Activated T-helper 2 cell treated with anti-CD3 and anti-CD28 coated beads, Interferon-gamma antibody, Interleukin-2, Interleukin-4, amounts not matched to agents 10 μg/mL and 5 μg/mL and 100 μg/mL, durations not matched to agents 14 hours and 24 hours and 36 hours (primary cell): ENCODE results near the gene SLC6A7. TPM values are rescaled to one million over a fixed set of nuclear protein-coding genes. Genes with fewer than 3 reads are reported as not detected.

Source experiments
- DNase-seq: peaks from one replicate; pipeline ENCODE4 v3.0.0; 2021; ENCODE audit warnings: low spot score
- H3K27ac Mint-ChIP-seq: one replicate; pipeline ENCODE4 v1.8.0; 2021; ENCODE audit warnings: mixed read lengths
- H3K27me3 Mint-ChIP-seq: one replicate; pipeline ENCODE4 v1.8.0; 2021; ENCODE audit warnings: low read depth, mixed read lengths
- H3K36me3 Mint-ChIP-seq: one replicate; pipeline ENCODE4 v1.8.0; 2021; ENCODE audit warnings: low read depth, mixed read lengths
- H3K4me1 Mint-ChIP-seq: one replicate; pipeline ENCODE4 v1.8.0; 2021; ENCODE audit warnings: low read depth, mixed read lengths
- H3K4me3 Mint-ChIP-seq: one replicate; pipeline ENCODE4 v1.8.0; 2021; ENCODE audit warnings: low read depth, mild to moderate bottlenecking, moderate library complexity, mixed read lengths
- H3K9me3 Mint-ChIP-seq: one replicate; pipeline ENCODE4 v1.8.0; 2021; ENCODE audit warnings: mixed read lengths
- intact Hi-C: fragments of 100-400 bp; cut with micrococcal nuclease; formaldehyde crosslinking; loops from one replicate; pipeline ENCODE4 v1.15.1; 2023
- total RNA-seq: library from RNA; stranded (reverse); gene quantifications from 2 replicates; pipeline ENCODE4 v1.2.3, GENCODE V29; 2022

The SLC6A7 gene
- total RNA-seq, 1 donor from 2014 or later: not detected

- Mint-ChIP-seq H3K27me3 (no peaks in the 10 kb centered on the region), H3K27ac (no peak overlapping the region), H3K4me3 (no peak overlapping the region), H3K4me1 (no peaks in the 10 kb centered on the region), H3K9me3 (no peaks in the 10 kb centered on the region), H3K36me3 (no peaks in the 10 kb centered on the region)
- DNase-seq: no peak
- intact Hi-C loops: no loop called here
These were observed 59.9 kb downstream of the SLC6A7 start for GRCh38 chr5:150249744-150250143.

- H3K27me3 Mint-ChIP-seq: no peaks in the 10 kb centered on the region
- H3K27ac Mint-ChIP-seq: no peak overlapping the region
- H3K9me3 Mint-ChIP-seq: no peaks in the 10 kb centered on the region
- no peak overlapping the region for H3K4me3 Mint-ChIP-seq
- intact Hi-C loops: no loop called here
- no peak for DNase-seq
- H3K36me3 Mint-ChIP-seq: no peaks in the 10 kb centered on the region
- H3K4me1 Mint-ChIP-seq: no peaks in the 10 kb centered on the region
These were observed 61.6 kb downstream of the SLC6A7 start for GRCh38 chr5:150251504-150251903.

GRCh38 chr5:150252489-150252888 is 62.6 kb downstream of the SLC6A7 start:
- intact Hi-C loops: no loop called here
- no peak for DNase-seq
- H3K36me3 Mint-ChIP-seq: no peaks in the 10 kb centered on the region
- H3K9me3 Mint-ChIP-seq: no peaks in the 10 kb centered on the region
- H3K27ac Mint-ChIP-seq: no peak overlapping the region
- H3K27me3 Mint-ChIP-seq: no peaks in the 10 kb centered on the region
- no peak overlapping the region for H3K4me3 Mint-ChIP-seq
- no peaks in the 10 kb centered on the region for H3K4me1 Mint-ChIP-seq

- intact Hi-C loops: no loop called here
- Mint-ChIP-seq H3K9me3 (no peaks in the 10 kb centered on the region), H3K27ac (no peak overlapping the region), H3K36me3 (no peaks in the 10 kb centered on the region), H3K4me1 (no peaks in the 10 kb centered on the region), H3K4me3 (no peak overlapping the region), H3K27me3 (no peaks in the 10 kb centered on the region)
- DNase-seq: no peak
These were observed 63.8 kb downstream of the SLC6A7 start for GRCh38 chr5:150253416-150254208.

GRCh38 chr5:150254363-150254762 is 64.5 kb downstream of the SLC6A7 start:
- intact Hi-C loops: no loop called here
- DNase-seq: no peak
- no peak overlapping the region for H3K27ac Mint-ChIP-seq
- no peaks in the 10 kb centered on the region for H3K36me3 Mint-ChIP-seq
- H3K4me3 Mint-ChIP-seq: no peak overlapping the region
- no peaks in the 10 kb centered on the region for H3K9me3 Mint-ChIP-seq
- H3K4me1 Mint-ChIP-seq: no peaks in the 10 kb centered on the region
- no peaks in the 10 kb centered on the region for H3K27me3 Mint-ChIP-seq

GRCh38 chr5:150254774-150255173 is 64.9 kb downstream of the SLC6A7 start:
- Mint-ChIP-seq H3K27ac (no peak overlapping the region), H3K27me3 (no peaks in the 10 kb centered on the region), H3K9me3 (no peaks in the 10 kb centered on the region), H3K4me1 (no peaks in the 10 kb centered on the region), H3K4me3 (no peak overlapping the region), H3K36me3 (no peaks in the 10 kb centered on the region)
- intact Hi-C loops: no loop called here
- DNase-seq: no peak

GRCh38 chr5:150255659-150256409 is 66.0 kb downstream of the SLC6A7 start:
- no peak for DNase-seq
- intact Hi-C loops: no loop called here
- H3K36me3 Mint-ChIP-seq: no peaks in the 10 kb centered on the region
- H3K4me3 Mint-ChIP-seq: no peak overlapping the region
- no peak overlapping the region for H3K27ac Mint-ChIP-seq
- H3K9me3 Mint-ChIP-seq: no peaks in the 10 kb centered on the region
- no peaks in the 10 kb centered on the region for H3K4me1 Mint-ChIP-seq
- H3K27me3 Mint-ChIP-seq: no peaks in the 10 kb centered on the region

GRCh38 chr5:150256410-150257064 is 66.7 kb downstream of the SLC6A7 start:
- H3K4me1 Mint-ChIP-seq: no peaks in the 10 kb centered on the region
- no peaks in the 10 kb centered on the region for H3K9me3 Mint-ChIP-seq
- intact Hi-C loops: no loop called here

GRCh38 chr5:150257424-150257823 is 67.6 kb downstream of the SLC6A7 start:
- DNase-seq: no peak
- Mint-ChIP-seq H3K27me3 (no peaks in the 10 kb centered on the region), H3K9me3 (no peaks in the 10 kb centered on the region), H3K27ac (no peak overlapping the region), H3K4me1 (no peaks in the 10 kb centered on the region), H3K36me3 (no peaks in the 10 kb centered on the region), H3K4me3 (no peak overlapping the region)
- intact Hi-C loops: no loop called here

More at GRCh38 chr5:150256410-150257064, 66.7 kb downstream of the SLC6A7 start:
- H3K4me3 Mint-ChIP-seq: no peak overlapping the region
- H3K27ac Mint-ChIP-seq: no peak overlapping the region
- no peaks in the 10 kb centered on the region for H3K36me3 Mint-ChIP-seq
- DNase-seq: no peak
- no peaks in the 10 kb centered on the region for H3K27me3 Mint-ChIP-seq

GRCh38 chr5:150258130-150258529 is 68.3 kb downstream of the SLC6A7 start:
- Mint-ChIP-seq H3K4me3 (no peak overlapping the region), H3K36me3 (no peaks in the 10 kb centered on the region), H3K27me3 (no peaks in the 10 kb centered on the region), H3K4me1 (no peaks in the 10 kb centered on the region), H3K27ac (no peak overlapping the region), H3K9me3 (no peaks in the 10 kb centered on the region)
- intact Hi-C loops: no loop called here
- no peak for DNase-seq

Other genes starting within 250 kb of the SLC6A7 start
- not detected in 2 replicates for gene PDE6A, start 245.3 kb upstream of the SLC6A7 start, total RNA-seq
- gene SLC26A2, start 229.3 kb upstream of the SLC6A7 start, total RNA-seq: 7.7 and 8.0 TPM in 2 replicates
- gene TIGD6, start 189.4 kb upstream of the SLC6A7 start, total RNA-seq: 2.4 and 2.6 TPM in 2 replicates
- gene HMGXB3, start 189.3 kb upstream of the SLC6A7 start, total RNA-seq: 39.6 and 42.2 TPM in 2 replicates
- 0.18 and 0.27 TPM in 2 replicates for gene CSF1R, start 103.5 kb upstream of the SLC6A7 start, total RNA-seq
- gene PDGFRB, start 34.2 kb upstream of the SLC6A7 start, total RNA-seq: 0.46 and 1.3 TPM in 2 replicates
- not detected in 2 replicates for gene CDX1, start 23.3 kb upstream of the SLC6A7 start, total RNA-seq
- not detected in 2 replicates for gene CAMK2A, start 99.7 kb downstream of the SLC6A7 start, total RNA-seq
- not detected in 2 replicates for gene ARSI, start 112.8 kb downstream of the SLC6A7 start, total RNA-seq
- 95.8 and 98.2 TPM in 2 replicates for gene TCOF1, start 167.6 kb downstream of the SLC6A7 start, total RNA-seq
- gene CD74, start 222.8 kb downstream of the SLC6A7 start, total RNA-seq: 445 and 452 TPM in 2 replicates